GM13977 (cell line): ENCODE data around the gene ATPAF1.

Source experiments
- DNase-seq: peaks from one replicate; pipeline ENCODE4 v3.0.0; 2012; ENCODE audit warnings: low spot score
- in situ Hi-C: fragments of 300-500 bp; cut with MboI; formaldehyde crosslinking; loops from one replicate; pipeline ENCODE4 v1.12.0; 2022; ENCODE audit warnings: low sequenced_read_pairs, low pct_unique_long_range_greater_than_20kb, mixed read lengths, inconsistent platforms; ENCODE audit not compliant: unreplicated experiment
- TF ChIP-seq, protein P1 (sequence below): IDR thresholded peaks from 2 replicates; pipeline ENCODE4 v1.5.1; 2012; ENCODE audit warnings: mild to moderate bottlenecking, control low read depth; ENCODE audit not compliant: insufficient read depth; ENCODE audit errors: extremely low read depth, missing control alignments

ATPAF1 gene

DNA sequence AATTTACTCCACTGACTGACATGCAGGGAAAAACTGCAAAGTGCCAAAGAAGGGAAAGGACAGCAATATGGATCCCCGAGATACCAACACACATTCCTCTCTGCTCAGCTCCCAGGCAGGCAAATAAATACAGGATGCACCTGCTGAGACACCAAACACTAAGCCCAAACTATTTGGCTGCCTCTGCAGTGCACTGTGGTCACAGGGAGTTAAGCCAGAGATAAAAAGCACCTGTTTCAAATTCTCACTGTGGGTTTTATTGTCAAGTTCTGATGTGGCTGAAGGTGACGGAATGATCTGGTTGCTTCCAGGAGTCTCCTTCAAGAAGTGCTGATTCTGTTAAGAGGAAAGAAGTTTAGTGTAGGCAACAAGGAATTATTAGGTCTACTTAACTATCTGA is 21.2 kb upstream of the ATPAF1 start:
- TF ChIP-seq, protein P1, sequence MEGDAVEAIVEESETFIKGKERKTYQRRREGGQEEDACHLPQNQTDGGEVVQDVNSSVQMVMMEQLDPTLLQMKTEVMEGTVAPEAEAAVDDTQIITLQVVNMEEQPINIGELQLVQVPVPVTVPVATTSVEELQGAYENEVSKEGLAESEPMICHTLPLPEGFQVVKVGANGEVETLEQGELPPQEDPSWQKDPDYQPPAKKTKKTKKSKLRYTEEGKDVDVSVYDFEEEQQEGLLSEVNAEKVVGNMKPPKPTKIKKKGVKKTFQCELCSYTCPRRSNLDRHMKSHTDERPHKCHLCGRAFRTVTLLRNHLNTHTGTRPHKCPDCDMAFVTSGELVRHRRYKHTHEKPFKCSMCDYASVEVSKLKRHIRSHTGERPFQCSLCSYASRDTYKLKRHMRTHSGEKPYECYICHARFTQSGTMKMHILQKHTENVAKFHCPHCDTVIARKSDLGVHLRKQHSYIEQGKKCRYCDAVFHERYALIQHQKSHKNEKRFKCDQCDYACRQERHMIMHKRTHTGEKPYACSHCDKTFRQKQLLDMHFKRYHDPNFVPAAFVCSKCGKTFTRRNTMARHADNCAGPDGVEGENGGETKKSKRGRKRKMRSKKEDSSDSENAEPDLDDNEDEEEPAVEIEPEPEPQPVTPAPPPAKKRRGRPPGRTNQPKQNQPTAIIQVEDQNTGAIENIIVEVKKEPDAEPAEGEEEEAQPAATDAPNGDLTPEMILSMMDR, result no peak
- in situ Hi-C loops, result no loop called here
- no peak for DNase-seq

DNA sequence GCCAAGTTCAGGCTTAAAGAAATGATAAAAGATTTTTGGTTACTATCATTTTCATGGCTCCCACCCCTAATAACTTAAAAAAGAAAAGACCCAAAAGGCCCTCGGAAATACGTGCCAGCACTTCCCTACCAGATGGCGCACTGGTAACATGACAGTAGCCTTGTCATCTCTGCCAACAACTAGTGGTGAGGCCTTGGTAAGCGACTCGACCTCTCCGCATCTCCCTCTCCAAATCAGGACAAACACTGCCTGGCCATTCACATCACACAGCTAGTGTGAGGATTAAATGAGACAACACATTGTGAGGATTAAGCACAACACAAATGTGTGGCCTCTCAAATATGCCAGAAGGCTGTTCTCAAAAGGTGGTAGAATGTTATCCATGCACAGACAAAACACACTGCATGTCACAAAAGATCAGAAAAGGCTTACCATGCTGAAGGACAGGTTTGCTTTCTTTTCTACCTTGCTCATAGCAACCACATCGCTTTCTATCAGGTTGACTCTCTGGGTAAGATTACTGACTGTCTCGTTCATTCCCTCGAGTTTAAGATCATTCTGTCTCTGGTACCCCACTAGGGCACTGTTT is 19.9 kb upstream of the ATPAF1 start:
- no peak for DNase-seq
- TF ChIP-seq, protein P1, result no peak
- in situ Hi-C loops, result no loop called here

DNA sequence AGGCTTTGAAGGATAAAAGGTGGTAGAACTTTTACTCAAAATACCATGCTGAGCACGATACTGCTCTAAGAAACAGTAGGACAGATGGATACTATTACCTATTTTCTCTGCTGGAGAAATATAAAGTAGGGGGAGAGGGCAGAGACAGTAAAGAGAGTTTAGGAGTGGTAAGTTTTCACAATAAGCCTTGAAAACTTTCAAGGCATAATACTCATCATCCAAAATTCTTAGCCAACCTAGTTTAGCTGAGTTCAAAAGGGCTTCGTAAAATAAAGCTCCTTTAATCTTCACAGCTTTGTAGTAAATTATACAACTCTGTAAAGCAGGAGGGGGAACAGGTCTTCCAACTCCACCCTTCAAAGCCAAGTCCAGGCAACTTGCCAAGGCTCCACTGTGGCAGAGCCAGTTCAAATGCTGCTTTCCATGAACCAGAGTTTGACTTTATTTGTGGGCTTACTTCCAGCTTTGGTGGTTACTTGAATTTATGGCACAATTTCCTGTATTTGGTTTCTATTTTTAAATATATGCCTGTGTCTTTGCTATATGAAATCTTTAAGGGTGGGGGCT is 19.0 kb upstream of the ATPAF1 start:
- DNase-seq, result no peak
- TF ChIP-seq, protein P1, result no peak
- in situ Hi-C loops, result no loop called here

DNA sequence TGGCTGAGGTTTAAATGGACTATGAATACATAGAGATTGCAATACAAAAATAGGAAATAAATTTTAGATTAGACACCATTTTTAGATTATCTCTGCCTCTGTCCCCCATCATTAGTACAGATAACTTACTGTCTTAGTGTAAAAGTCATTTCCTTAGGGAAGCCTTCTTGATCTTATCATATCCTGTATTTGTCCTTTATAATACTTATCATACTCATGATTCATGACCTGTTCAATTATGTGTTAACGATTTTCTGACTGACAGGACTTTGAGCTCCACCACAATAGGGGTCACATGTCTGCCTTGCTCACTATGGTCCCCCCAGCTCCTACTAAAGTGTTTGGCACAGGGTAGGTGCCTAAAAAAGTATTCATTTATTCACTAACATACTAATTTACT is 18.1 kb upstream of the ATPAF1 start:
- in situ Hi-C loops, result no loop called here
- TF ChIP-seq, protein P1, result no peak
- no peak for DNase-seq

DNA sequence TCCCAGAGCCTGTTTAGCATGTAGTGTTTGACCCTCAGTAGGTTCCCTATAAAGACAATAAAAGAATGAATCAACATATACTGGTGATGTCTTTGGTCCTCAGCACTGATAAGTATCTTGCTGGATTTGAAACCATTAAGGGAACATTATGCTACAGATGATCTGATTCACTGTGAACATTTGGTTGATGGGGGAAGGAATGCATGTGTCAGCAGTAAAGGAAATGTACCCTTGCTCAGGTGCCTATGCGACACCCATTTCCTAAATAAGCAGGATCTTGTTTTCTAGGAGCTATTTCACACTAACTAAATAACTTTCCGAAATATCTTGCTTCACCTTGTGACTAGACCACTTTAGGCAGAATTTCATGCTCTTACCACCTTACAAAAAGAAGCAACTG is 16.5 kb upstream of the ATPAF1 start:
- in situ Hi-C loops, result no loop called here
- TF ChIP-seq, protein P1, result no peak
- no peak for DNase-seq

DNA sequence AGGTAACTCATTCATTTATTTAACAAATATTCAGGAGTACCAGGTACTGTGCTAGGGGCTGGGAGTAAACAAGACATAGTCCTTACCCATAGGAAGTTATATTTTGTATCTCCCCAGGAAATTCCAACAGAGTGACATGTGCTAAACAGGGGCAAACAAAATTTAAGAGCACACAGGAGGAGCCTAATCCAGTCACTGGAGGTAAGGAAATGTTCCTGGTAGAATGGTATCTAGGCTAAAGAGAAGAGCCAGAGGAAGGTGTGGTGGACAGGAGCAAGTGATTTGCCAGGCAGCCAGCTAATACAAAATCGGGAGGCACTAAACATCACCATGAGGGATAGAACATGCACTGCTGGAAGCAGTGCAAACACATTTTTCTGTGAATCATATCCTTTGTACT is 13.9 kb upstream of the ATPAF1 start:
- in situ Hi-C loops, result no loop called here
- TF ChIP-seq, protein P1, result no peak
- DNase-seq, result no peak
